GM12892 (cell line): ENCODE measurements around the gene DTL.

Source experiments
- POLR2A ChIP-seq: IDR thresholded peaks from 2 replicates; pipeline ENCODE4 v1.6.1; 2011; ENCODE audit warnings: low read depth, low read length, control low read depth
- TAF1 ChIP-seq: IDR thresholded peaks from 2 replicates; pipeline ENCODE4 v1.6.1; 2011; ENCODE audit warnings: low read depth, mild to moderate bottlenecking, control low read depth, low read length, borderline replicate concordance

DNA sequence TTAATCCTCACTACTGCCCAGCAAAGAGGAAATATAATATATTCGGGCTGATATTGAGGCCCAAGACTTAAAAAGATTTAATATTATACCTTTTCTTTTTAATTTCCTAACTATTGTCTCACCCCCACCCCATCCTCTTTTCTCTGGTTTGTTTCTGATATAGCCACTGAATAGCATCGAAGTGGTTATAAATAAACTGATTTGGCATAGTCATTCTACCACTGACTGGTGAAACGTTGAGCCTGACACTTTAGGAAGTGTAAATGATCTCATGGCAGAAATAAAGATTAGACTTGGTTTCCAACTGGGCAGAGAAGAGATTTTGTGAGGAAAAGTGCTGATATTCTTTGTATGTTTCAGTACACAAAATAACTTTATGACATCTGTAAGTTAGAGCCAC, 39.3 kb downstream of the DTL start:
- no peak for TF ChIP-seq POLR2A
- no peak for TF ChIP-seq TAF1
